ENCODE results near the gene ENPP3. TPM values are rescaled to one million over a fixed set of nuclear protein-coding genes. Genes with fewer than 3 reads are reported as not detected.

The ENPP3 gene
- polyA plus RNA-seq, 3 donors, result not detected

- Mint-ChIP-seq H3K36me3 (peaks cover 4 to 12% of the 10 kb centered on the region in 2 donors), H3K9me3 (peaks cover 0 to 2% (median 0%) of the 10 kb centered on the region in 7 donors), H3K4me1 (peaks cover 13% of the 10 kb centered on the region), H3K4me3 (no peak overlapping the region), H3K27ac (no peak overlapping the region), H3K27me3 (ENCODE audit: low read depth in 3 of 3) (peaks cover 1 to 2% (median 1%) of the 10 kb centered on the region in 3 donors)
- no peak overlapping the region for H3K4me2 ChIP-seq (replicated peaks; ENCODE audit: extremely low read depth, low read length, poor library complexity, severe bottlenecking)
- no peak overlapping the region for H2AFZ ChIP-seq (ENCODE audit: insufficient read depth, low read depth, low read length, poor library complexity, severe bottlenecking)
- no CpG with 5 or more reads among the region's 2 CpGs for WGBS (ENCODE audit: insufficient coverage)
- no peak overlapping the region for H3K27ac ChIP-seq (ENCODE audit: low read depth in 1 of 2, low read length in 2 of 2)
- H3K27me3 ChIP-seq (ENCODE audit: control insufficient read depth in 2 of 2, insufficient read depth in 2 of 2, low read length in 2 of 2), result no peaks in the 10 kb centered on the region
- no peaks in the 10 kb centered on the region for H3K9me3 ChIP-seq (replicated peaks in 1 of 2; ENCODE audit: control insufficient read depth in 1 of 2, insufficient read depth in 1 of 2, low read length in 2 of 2)
- H3K79me2 ChIP-seq (ENCODE audit: insufficient read depth, low read length), result peaks cover 20% of the 10 kb centered on the region
- no peak overlapping the region for H3K4me3 ChIP-seq (replicated peaks in 1 of 3; ENCODE audit: low read depth in 2 of 3, low read length in 3 of 3)
- DNase-seq, result no peak
- no peaks in the 10 kb centered on the region for H4K20me1 ChIP-seq (ENCODE audit: insufficient read depth, low read length)
- H3K4me1 ChIP-seq (ENCODE audit: control insufficient read depth in 1 of 2, insufficient read depth in 2 of 2, low read length in 2 of 2), result peaks cover 10 to 18% of the 10 kb centered on the region in 2 donors
- no peak for TF ChIP-seq CTCF (IDR thresholded peaks at IDR 0.05)
- intact Hi-C loops (cut with micrococcal nuclease), result no loop called here
- H3K36me3 ChIP-seq (replicated peaks in 1 of 2; ENCODE audit: control insufficient read depth in 1 of 2, insufficient read depth in 2 of 2, low read length in 2 of 2), result peaks cover 12 to 13% of the 10 kb centered on the region in 2 donors
- no peak overlapping the region for H3K9ac ChIP-seq (ENCODE audit: insufficient read depth, low read length, poor library complexity, severe bottlenecking)
Measured at GRCh38 chr6:131629651-131630050, 7.5 kb upstream of the ENPP3 start.

GRCh38 chr6:131631625-131632289 is 5.3 kb upstream of the ENPP3 start:
- Histone ChIP-seq H3K9me3 (replicated peaks in 1 of 2; ENCODE audit: control insufficient read depth in 1 of 2, insufficient read depth in 1 of 2, low read length in 2 of 2) (no peaks in the 10 kb centered on the region), H3K9ac (ENCODE audit: insufficient read depth, low read length, poor library complexity, severe bottlenecking) (no peak overlapping the region), H4K20me1 (ENCODE audit: insufficient read depth, low read length) (no peaks in the 10 kb centered on the region), H3K4me2 (replicated peaks; ENCODE audit: extremely low read depth, low read length, poor library complexity, severe bottlenecking) (no peak overlapping the region), H3K27me3 (ENCODE audit: control insufficient read depth in 2 of 2, insufficient read depth in 2 of 2, low read length in 2 of 2) (no peaks in the 10 kb centered on the region), H2AFZ (ENCODE audit: insufficient read depth, low read depth, low read length, poor library complexity, severe bottlenecking) (peak overlapping the region; percentile 14), H3K79me2 (ENCODE audit: insufficient read depth, low read length) (peaks cover 13% of the 10 kb centered on the region), H3K4me1 (ENCODE audit: control insufficient read depth in 1 of 2, insufficient read depth in 2 of 2, low read length in 2 of 2) (peaks cover 10 to 16% of the 10 kb centered on the region in 2 donors), H3K27ac (ENCODE audit: low read depth in 1 of 2, low read length in 2 of 2) (no peak overlapping the region), H3K36me3 (replicated peaks in 1 of 2; ENCODE audit: control insufficient read depth in 1 of 2, insufficient read depth in 2 of 2, low read length in 2 of 2) (no peaks in the 10 kb centered on the region), H3K4me3 (replicated peaks in 1 of 3; ENCODE audit: low read depth in 2 of 3, low read length in 3 of 3) (no peak overlapping the region)
- no peak for DNase-seq
- Mint-ChIP-seq H3K27ac (no peak overlapping the region), H3K4me1 (peaks cover 13% of the 10 kb centered on the region), H3K4me3 (no peak overlapping the region), H3K36me3 (no peaks in the 10 kb centered on the region), H3K27me3 (ENCODE audit: low read depth in 3 of 3) (peaks cover 1 to 7% (median 2%) of the 10 kb centered on the region in 3 donors), H3K9me3 (peaks cover 0 to 2% (median 0%) of the 10 kb centered on the region in 7 donors)
- no CpG with 5 or more reads among the region's 3 CpGs for WGBS (ENCODE audit: insufficient coverage)
- intact Hi-C loops (cut with micrococcal nuclease), result no loop called here
- no peak for TF ChIP-seq CTCF (IDR thresholded peaks at IDR 0.05)

Data from CD14-positive monocyte (primary cell).